ENCODE results near the gene TMCC2.

Gene TMCC2

DNA sequence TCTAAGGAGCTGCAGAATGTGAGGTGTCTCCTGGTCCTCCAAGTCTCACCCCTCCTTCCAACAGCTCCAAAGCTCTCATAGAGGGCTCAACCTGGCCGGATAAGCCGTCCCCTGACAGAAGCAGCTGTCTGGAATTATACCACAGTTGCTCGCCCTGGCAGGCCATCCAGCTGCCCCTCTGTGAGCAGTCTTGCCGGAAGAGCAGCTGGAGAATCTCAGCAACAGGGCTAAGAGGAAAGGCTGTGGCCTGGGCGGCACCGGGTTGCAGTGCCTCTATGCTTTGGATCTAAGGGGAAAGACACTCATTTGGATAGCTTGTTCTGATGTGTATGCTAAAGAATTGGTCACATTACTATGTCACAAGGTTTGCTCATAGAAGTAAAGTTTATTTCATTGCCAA lies 12.4 kb downstream of the TMCC2 start:
- no peak overlapping the region for H3K4me3 ChIP-seq (ENCODE audit: insufficient read depth in 1 of 2, low read depth in 1 of 2, low read length in 2 of 2)
- no peak overlapping the region for H2BK15ac ChIP-seq (ENCODE audit: low read depth, poor library complexity, severe bottlenecking)
- no peak overlapping the region for H3K23ac ChIP-seq (ENCODE audit: low read length in 2 of 2)
- WGBS, result 90% methylated on average over 6 of the region's 6 CpGs
- H4K91ac ChIP-seq (ENCODE audit: low read length), result no peak overlapping the region
- peaks cover 18% of the 10 kb centered on the region for H3K79me1 ChIP-seq (replicated peaks; ENCODE audit: low read length, poor library complexity, severe bottlenecking)
- peaks cover 8% of the 10 kb centered on the region for H3K4me1 ChIP-seq (ENCODE audit: control insufficient read depth, insufficient read depth, low read depth, low read length)
- no peak overlapping the region for H2BK12ac ChIP-seq (ENCODE audit: low read length in 2 of 2)
- H3K36me3 ChIP-seq (ENCODE audit: control insufficient read depth in 1 of 2, insufficient read depth in 2 of 2, low read depth in 1 of 2, low read length in 2 of 2), result peaks cover 0 to 7% of the 10 kb centered on the region in 2 experiments
- no peak overlapping the region for H2BK5ac ChIP-seq (ENCODE audit: low read depth, low read length, poor library complexity, severe bottlenecking)
- no peak overlapping the region for H2BK120ac ChIP-seq (ENCODE audit: low read depth, low read length)
- no peak overlapping the region for H3K4ac ChIP-seq (ENCODE audit: low read depth in 1 of 2, low read length in 2 of 2)
- peak overlapping the region; percentile 31 for H3K27ac ChIP-seq (ENCODE audit: low read length, poor library complexity, severe bottlenecking)
- H2AK5ac ChIP-seq (ENCODE audit: low read length, severe bottlenecking), result no peak overlapping the region
- H3K9ac ChIP-seq (ENCODE audit: low read length), result no peak overlapping the region
- no peak overlapping the region for H3K14ac ChIP-seq (ENCODE audit: low read length in 2 of 2)
- DNase-seq, result no peak
- H3K4me2 ChIP-seq (ENCODE audit: low read length, poor library complexity, severe bottlenecking), result no peak overlapping the region
- H3K18ac ChIP-seq (ENCODE audit: low read depth in 1 of 2, low read length in 2 of 2), result no peak overlapping the region
- no peaks in the 10 kb centered on the region for H3K27me3 ChIP-seq (ENCODE audit: control insufficient read depth in 1 of 2, insufficient read depth in 1 of 2, low read length in 2 of 2)
- no peaks in the 10 kb centered on the region for H3K9me3 ChIP-seq (ENCODE audit: control insufficient read depth, low read length)
- H2AFZ ChIP-seq (ENCODE audit: low read depth, low read length), result no peak overlapping the region
- no peak overlapping the region for H4K8ac ChIP-seq (ENCODE audit: low read length)

- peaks cover 0 to 7% of the 10 kb centered on the region in 2 experiments for H3K36me3 ChIP-seq (ENCODE audit: control insufficient read depth in 1 of 2, insufficient read depth in 2 of 2, low read depth in 1 of 2, low read length in 2 of 2)
- no peak overlapping the region for H3K23ac ChIP-seq (ENCODE audit: low read length in 2 of 2)
- no peak overlapping the region for H2BK15ac ChIP-seq (ENCODE audit: low read depth, poor library complexity, severe bottlenecking)
- no peak overlapping the region for H2BK120ac ChIP-seq (ENCODE audit: low read depth, low read length)
- H3K27ac ChIP-seq (ENCODE audit: low read length, poor library complexity, severe bottlenecking), result no peak overlapping the region
- H3K27me3 ChIP-seq (ENCODE audit: control insufficient read depth in 1 of 2, insufficient read depth in 1 of 2, low read length in 2 of 2), result no peaks in the 10 kb centered on the region
- H3K4ac ChIP-seq (ENCODE audit: low read depth in 1 of 2, low read length in 2 of 2), result no peak overlapping the region
- no peak overlapping the region for H4K91ac ChIP-seq (ENCODE audit: low read length)
- peaks cover 8% of the 10 kb centered on the region for H3K4me1 ChIP-seq (ENCODE audit: control insufficient read depth, insufficient read depth, low read depth, low read length)
- DNase-seq, result no peak
- no peak overlapping the region for H2BK5ac ChIP-seq (ENCODE audit: low read depth, low read length, poor library complexity, severe bottlenecking)
- no peak overlapping the region for H4K8ac ChIP-seq (ENCODE audit: low read length)
- H3K79me1 ChIP-seq (replicated peaks; ENCODE audit: low read length, poor library complexity, severe bottlenecking), result peaks cover 18% of the 10 kb centered on the region
- H2AK5ac ChIP-seq (ENCODE audit: low read length, severe bottlenecking), result no peak overlapping the region
- no peak overlapping the region for H3K9ac ChIP-seq (ENCODE audit: low read length)
- no peak overlapping the region for H2AFZ ChIP-seq (ENCODE audit: low read depth, low read length)
- H3K18ac ChIP-seq (ENCODE audit: low read depth in 1 of 2, low read length in 2 of 2), result no peak overlapping the region
- no peak overlapping the region for H2BK12ac ChIP-seq (ENCODE audit: low read length in 2 of 2)
- H3K14ac ChIP-seq (ENCODE audit: low read length in 2 of 2), result no peak overlapping the region
- H3K9me3 ChIP-seq (ENCODE audit: control insufficient read depth, low read length), result no peaks in the 10 kb centered on the region
- WGBS, result 84% methylated on average over 3 of the region's 3 CpGs
- no peak overlapping the region for H3K4me3 ChIP-seq (ENCODE audit: insufficient read depth in 1 of 2, low read depth in 1 of 2, low read length in 2 of 2)
- H3K4me2 ChIP-seq (ENCODE audit: low read length, poor library complexity, severe bottlenecking), result no peak overlapping the region
These were observed 12.8 kb downstream of the TMCC2 start for GRCh38 chr1:205240569-205240968.

DNA sequence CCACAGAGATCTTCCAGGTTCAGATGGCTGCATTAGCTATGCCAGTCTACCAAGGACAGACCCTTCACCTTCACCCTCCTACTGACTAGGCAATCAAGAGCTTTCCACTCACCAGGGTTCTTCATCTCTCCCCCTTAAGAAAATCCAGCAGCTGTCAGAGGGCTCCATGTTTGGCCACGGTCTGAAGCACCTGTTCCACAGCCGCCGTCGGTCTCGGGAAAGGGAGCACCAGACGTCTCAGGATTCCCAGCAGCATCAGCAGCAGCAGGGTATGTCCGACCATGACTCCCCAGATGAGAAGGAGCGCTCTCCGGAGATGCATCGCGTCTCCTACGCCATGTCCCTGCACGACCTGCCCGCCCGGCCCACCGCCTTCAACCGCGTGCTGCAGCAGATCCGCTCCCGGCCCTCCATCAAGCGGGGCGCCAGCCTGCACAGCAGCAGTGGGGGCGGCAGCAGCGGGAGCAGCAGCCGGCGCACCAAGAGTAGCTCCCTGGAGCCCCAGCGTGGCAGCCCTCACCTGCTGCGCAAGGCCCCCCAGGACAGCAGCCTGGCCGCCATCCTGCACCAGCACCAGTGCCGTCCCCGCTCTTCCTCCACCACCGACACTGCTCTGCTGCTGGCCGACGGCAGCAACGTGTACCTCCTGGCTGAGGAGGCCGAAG lies 13.8 kb downstream of the TMCC2 start:
- Histone ChIP-seq H3K79me1 (replicated peaks; ENCODE audit: low read length, poor library complexity, severe bottlenecking) (peaks cover 18% of the 10 kb centered on the region), H3K36me3 (ENCODE audit: control insufficient read depth in 1 of 2, insufficient read depth in 2 of 2, low read depth in 1 of 2, low read length in 2 of 2) (peaks cover 0 to 7% of the 10 kb centered on the region in 2 experiments), H3K9me3 (ENCODE audit: control insufficient read depth, low read length) (no peaks in the 10 kb centered on the region), H2BK5ac (ENCODE audit: low read depth, low read length, poor library complexity, severe bottlenecking) (no peak overlapping the region), H3K14ac (ENCODE audit: low read length in 2 of 2) (no peak overlapping the region), H2BK12ac (ENCODE audit: low read length in 2 of 2) (no peak overlapping the region), H3K4ac (ENCODE audit: low read depth in 1 of 2, low read length in 2 of 2) (no peak overlapping the region), H3K4me2 (ENCODE audit: low read length, poor library complexity, severe bottlenecking) (no peak overlapping the region), H3K18ac (ENCODE audit: low read depth in 1 of 2, low read length in 2 of 2) (no peak overlapping the region), H2BK15ac (ENCODE audit: low read depth, poor library complexity, severe bottlenecking) (no peak overlapping the region), H2AFZ (ENCODE audit: low read depth, low read length) (no peak overlapping the region), H3K23ac (ENCODE audit: low read length in 2 of 2) (no peak overlapping the region), H4K91ac (ENCODE audit: low read length) (peak overlapping the region; percentile 18), H3K27me3 (ENCODE audit: control insufficient read depth in 1 of 2, insufficient read depth in 1 of 2, low read length in 2 of 2) (no peaks in the 10 kb centered on the region), H3K9ac (ENCODE audit: low read length) (no peak overlapping the region), H2BK120ac (ENCODE audit: low read depth, low read length) (no peak overlapping the region), H2AK5ac (ENCODE audit: low read length, severe bottlenecking) (no peak overlapping the region), H3K4me3 (ENCODE audit: insufficient read depth in 1 of 2, low read depth in 1 of 2, low read length in 2 of 2) (peak overlapping the region in 1 of 2 experiments; percentile 23), H3K4me1 (ENCODE audit: control insufficient read depth, insufficient read depth, low read depth, low read length) (peaks cover 8% of the 10 kb centered on the region), H3K27ac (ENCODE audit: low read length, poor library complexity, severe bottlenecking) (no peak overlapping the region), H4K8ac (ENCODE audit: low read length) (no peak overlapping the region)
- no peak for DNase-seq
- WGBS, result 95% methylated on average over 36 of the region's 36 CpGs

DNA sequence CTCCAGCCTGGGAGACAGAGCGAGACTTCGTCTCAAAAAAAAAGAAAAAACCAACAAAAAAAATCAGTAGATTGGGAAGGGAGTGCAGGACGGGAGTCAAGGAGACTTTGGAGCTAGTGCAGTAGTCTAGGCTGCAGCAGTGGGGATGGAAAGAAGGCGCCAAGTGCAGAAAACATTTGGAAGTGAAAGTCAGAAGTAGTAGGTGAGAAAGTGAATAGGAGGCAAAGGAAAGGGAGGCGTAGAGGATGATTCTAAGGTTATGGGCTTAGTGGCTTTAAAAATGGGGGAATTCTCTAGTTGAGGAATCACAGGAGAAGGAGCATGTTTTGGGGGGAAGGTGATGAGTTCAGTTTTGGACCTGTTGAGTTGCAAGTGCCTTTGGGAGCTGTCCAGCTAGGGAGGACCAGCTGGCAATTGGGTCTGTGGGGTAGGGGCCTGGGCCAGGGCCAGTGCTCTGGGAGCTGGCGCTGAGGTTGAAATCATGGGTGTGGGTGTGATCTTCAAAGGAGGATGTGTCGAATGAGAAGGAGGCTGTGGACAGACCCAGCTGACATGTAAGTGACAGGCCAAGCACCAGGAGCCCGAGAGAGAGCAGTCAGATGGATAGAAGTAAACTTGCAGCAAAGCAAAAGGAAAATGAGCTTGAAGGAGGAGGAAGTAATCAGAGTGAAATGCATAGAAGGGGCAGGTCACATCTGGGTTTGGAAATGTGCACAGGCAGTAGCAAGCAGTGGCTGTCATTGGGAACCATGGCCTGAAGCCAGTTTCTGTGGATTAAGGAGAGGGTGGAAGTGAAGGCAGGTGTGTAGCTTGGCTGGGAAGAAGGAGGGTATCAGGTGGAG lies 15.8 kb downstream of the TMCC2 start:
- no peaks in the 10 kb centered on the region for H3K9me3 ChIP-seq (ENCODE audit: control insufficient read depth, low read length)
- peaks cover 10% of the 10 kb centered on the region for H3K79me1 ChIP-seq (replicated peaks; ENCODE audit: low read length, poor library complexity, severe bottlenecking)
- H2AK5ac ChIP-seq (ENCODE audit: low read length, severe bottlenecking), result no peak overlapping the region
- H2BK12ac ChIP-seq (ENCODE audit: low read length in 2 of 2), result no peak overlapping the region
- H3K4me1 ChIP-seq (ENCODE audit: control insufficient read depth, insufficient read depth, low read depth, low read length), result peaks cover 8% of the 10 kb centered on the region
- H3K9ac ChIP-seq (ENCODE audit: low read length), result no peak overlapping the region
- H3K36me3 ChIP-seq (ENCODE audit: control insufficient read depth in 1 of 2, insufficient read depth in 2 of 2, low read depth in 1 of 2, low read length in 2 of 2), result peaks cover 0 to 7% of the 10 kb centered on the region in 2 experiments
- no peak overlapping the region for H3K14ac ChIP-seq (ENCODE audit: low read length in 2 of 2)
- H2BK15ac ChIP-seq (ENCODE audit: low read depth, poor library complexity, severe bottlenecking), result no peak overlapping the region
- H3K23ac ChIP-seq (ENCODE audit: low read length in 2 of 2), result no peak overlapping the region
- no peak overlapping the region for H2BK5ac ChIP-seq (ENCODE audit: low read depth, low read length, poor library complexity, severe bottlenecking)
- no peak overlapping the region for H4K8ac ChIP-seq (ENCODE audit: low read length)
- no peak overlapping the region for H2BK120ac ChIP-seq (ENCODE audit: low read depth, low read length)
- H3K4me3 ChIP-seq (ENCODE audit: insufficient read depth in 1 of 2, low read depth in 1 of 2, low read length in 2 of 2), result no peak overlapping the region
- H4K91ac ChIP-seq (ENCODE audit: low read length), result no peak overlapping the region
- DNase-seq, result no peak
- H2AFZ ChIP-seq (ENCODE audit: low read depth, low read length), result no peak overlapping the region
- WGBS, result 91% methylated on average over 8 of the region's 8 CpGs
- no peak overlapping the region for H3K4ac ChIP-seq (ENCODE audit: low read depth in 1 of 2, low read length in 2 of 2)
- H3K18ac ChIP-seq (ENCODE audit: low read depth in 1 of 2, low read length in 2 of 2), result no peak overlapping the region
- no peak overlapping the region for H3K4me2 ChIP-seq (ENCODE audit: low read length, poor library complexity, severe bottlenecking)
- no peaks in the 10 kb centered on the region for H3K27me3 ChIP-seq (ENCODE audit: control insufficient read depth in 1 of 2, insufficient read depth in 1 of 2, low read length in 2 of 2)
- no peak overlapping the region for H3K27ac ChIP-seq (ENCODE audit: low read length, poor library complexity, severe bottlenecking)
